Muscle layer of duodenum (tissue), 2 donors: ENCODE data around the gene GET3.
A peak's percentile ranks its signal among the peaks of the same experiment; 100 is the strongest.

Source experiments
- H3K27ac ChIP-seq: one replicate; pipeline ENCODE4 v1.7.0; 2013; ENCODE audit warnings: mild to moderate bottlenecking, low read length
- H3K27me3 ChIP-seq: one replicate; pipeline ENCODE4 v1.7.0; 2013; ENCODE audit warnings: low read depth, mild to moderate bottlenecking, control low read depth, low read length
- H3K36me3 ChIP-seq, 2 donors: one replicate each; pipeline ENCODE4 v1.7.0; 2013; ENCODE audit warnings: low read length in 2 of 2, control low read depth in 1 of 2, mild to moderate bottlenecking in 1 of 2; ENCODE audit not compliant: insufficient read depth in 2 of 2, control insufficient read depth in 1 of 2
- H3K4me1 ChIP-seq, 2 donors: one replicate each; pipeline ENCODE4 v1.7.0; 2013; ENCODE audit warnings: low read length in 2 of 2, mild to moderate bottlenecking in 2 of 2, control low read depth in 1 of 2, moderate library complexity in 1 of 2; ENCODE audit not compliant: insufficient read depth in 2 of 2, control insufficient read depth in 1 of 2
- H3K4me3 ChIP-seq, 2 donors: one replicate each; pipeline ENCODE4 v1.7.0; 2013; ENCODE audit warnings: low read length in 2 of 2, low read depth in 1 of 2, mild to moderate bottlenecking in 1 of 2
- H3K9me3 ChIP-seq, 2 donors: one replicate each; pipeline ENCODE4 v1.7.0; 2013; ENCODE audit warnings: low read length in 2 of 2, control low read depth in 1 of 2, mild to moderate bottlenecking in 1 of 2; ENCODE audit not compliant: control insufficient read depth in 1 of 2
- donor health status: healthy.

Gene GET3

DNA sequence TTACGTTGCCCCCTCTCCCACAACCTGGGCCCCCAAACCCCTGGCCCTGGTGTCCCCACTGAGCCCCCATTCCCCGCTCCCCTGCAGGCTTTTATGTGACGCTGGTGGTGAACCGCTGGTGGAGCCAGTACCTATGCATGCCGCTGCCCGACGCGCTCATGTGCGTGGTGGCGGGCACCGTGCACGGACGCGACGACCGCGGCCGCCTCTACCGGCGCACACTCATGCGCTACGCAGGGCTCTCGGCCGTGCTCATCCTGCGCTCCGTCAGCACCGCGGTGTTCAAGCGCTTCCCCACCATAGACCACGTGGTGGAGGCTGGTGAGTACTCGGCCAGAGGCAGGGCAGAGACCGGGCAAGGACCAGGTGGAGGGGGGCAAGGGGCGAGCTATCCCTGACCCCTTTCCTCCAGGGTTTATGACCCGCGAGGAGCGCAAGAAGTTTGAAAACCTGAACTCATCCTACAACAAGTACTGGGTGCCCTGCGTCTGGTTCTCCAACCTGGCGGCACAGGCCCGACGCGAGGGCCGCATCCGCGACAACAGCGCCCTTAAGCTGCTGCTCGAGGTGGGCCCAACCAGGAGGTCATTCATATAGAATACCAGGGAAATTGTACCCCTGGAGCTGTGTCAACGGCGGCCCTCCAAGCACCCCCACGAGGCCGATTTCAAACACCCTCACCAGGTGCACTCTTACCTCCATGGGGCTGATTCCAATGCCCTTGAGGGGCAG is 17.3 kb downstream of the GET3 start:
- peaks cover 0 to 4% of the 10 kb centered on the region in 2 donors for H3K4me1 ChIP-seq
- no peaks in the 10 kb centered on the region for H3K9me3 ChIP-seq
- H3K4me3 ChIP-seq = no peak overlapping the region
- peaks cover 6% of the 10 kb centered on the region for H3K27me3 ChIP-seq
- H3K36me3 ChIP-seq = no peaks in the 10 kb centered on the region
- no peak overlapping the region for H3K27ac ChIP-seq

DNA sequence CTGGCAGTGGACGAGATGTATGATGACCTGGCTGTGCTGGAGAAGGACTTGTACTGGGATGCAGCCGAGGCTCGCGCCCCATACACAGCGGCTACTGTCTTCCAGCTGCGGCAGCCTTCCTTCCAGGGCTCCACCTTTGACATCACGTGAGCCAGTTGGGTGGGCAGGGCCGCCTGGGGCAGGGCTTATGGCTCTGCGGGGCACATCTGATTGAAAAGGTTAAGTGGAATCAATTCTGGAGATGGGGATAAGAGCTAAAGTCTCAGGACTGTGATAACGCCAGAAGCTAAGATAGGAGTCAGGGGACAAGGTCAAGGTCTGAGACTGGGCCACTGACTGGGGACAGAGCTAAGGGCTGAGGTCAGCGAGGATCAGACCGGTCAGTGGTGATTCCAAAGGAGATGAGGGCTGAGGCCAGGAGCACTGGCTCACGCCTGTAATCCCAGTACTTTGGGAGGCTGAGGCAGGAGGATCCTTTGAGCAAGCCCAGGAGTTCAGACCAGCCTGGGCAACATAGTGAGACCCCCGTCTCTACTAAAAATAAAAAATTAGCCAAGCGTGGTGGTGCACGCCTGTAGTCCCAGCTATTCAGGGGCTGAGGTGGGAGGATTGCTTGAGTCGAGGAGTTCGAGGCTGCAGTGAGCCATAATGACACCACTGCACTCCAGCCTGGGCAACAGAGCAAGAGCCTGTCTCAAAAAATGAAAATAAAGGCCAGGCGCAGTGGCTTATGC is 19.0 kb downstream of the GET3 start:
- H3K36me3 ChIP-seq = no peaks in the 10 kb centered on the region
- H3K27ac ChIP-seq = no peak overlapping the region
- no peaks in the 10 kb centered on the region for H3K9me3 ChIP-seq
- H3K27me3 ChIP-seq = peaks cover 6% of the 10 kb centered on the region
- H3K4me3 ChIP-seq = no peak overlapping the region
- H3K4me1 ChIP-seq = peaks cover 0 to 4% of the 10 kb centered on the region in 2 donors

DNA sequence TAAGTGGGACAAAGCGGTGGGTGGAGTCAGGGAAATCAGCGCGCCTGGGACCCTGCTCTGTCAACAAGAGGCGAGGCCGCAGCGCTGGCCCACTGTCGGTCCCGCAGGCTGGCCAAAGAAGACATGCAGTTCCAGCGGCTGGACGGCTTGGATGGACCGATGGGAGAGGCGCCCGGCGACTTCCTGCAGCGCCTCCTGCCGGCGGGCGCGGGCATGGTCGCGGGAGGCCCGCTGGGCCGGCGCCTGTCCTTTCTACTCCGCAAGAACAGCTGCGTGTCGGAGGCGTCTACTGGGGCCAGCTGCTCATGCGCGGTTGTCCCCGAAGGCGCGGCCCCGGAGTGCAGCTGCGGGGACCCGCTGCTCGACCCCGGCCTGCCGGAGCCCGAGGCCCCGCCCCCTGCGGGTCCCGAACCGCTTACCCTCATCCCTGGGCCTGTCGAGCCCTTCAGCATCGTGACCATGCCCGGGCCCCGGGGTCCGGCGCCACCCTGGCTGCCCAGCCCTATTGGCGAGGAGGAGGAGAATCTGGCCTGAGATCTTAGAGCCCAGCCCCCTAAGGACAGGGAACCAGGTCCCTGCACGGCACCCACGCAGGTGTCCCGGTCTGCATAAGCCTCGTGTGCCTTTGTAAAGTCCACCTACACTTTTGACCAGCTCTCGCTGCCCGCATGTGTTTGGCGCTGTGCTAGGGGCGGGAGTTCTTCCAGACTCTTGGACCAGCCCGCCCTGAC is 20.4 kb downstream of the GET3 start:
- H3K27me3 ChIP-seq = peaks cover 6% of the 10 kb centered on the region
- peaks cover 0 to 4% of the 10 kb centered on the region in 2 donors for H3K4me1 ChIP-seq
- H3K27ac ChIP-seq = no peak overlapping the region
- peak overlapping the region in 1 of 2 donors; percentile 55 for H3K4me3 ChIP-seq
- H3K36me3 ChIP-seq = no peaks in the 10 kb centered on the region
- no peaks in the 10 kb centered on the region for H3K9me3 ChIP-seq

DNA sequence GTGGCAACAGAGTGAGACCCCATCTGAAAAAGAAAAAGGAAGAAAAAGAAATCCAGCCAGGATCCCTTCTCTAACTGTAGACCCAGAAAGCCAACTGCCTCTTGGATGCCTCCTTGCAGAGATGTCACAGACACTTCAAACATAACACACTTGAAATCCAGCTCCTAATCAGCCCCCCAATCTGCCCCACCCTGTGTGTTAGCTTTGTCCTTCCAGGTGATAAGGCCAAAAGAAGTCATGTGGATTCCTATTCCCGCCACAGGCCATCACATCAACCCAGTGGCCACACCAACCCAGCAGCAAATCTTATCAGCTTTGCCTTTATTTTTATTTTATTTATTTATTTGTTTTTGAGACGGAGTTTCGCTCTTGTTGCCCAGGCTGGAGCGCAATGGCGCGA is 22.4 kb downstream of the GET3 start:
- Histone ChIP-seq H3K4me3 (no peak overlapping the region), H3K27me3 (no peaks in the 10 kb centered on the region), H3K9me3 (no peaks in the 10 kb centered on the region), H3K4me1 (peaks cover 0 to 4% of the 10 kb centered on the region in 2 donors), H3K36me3 (peaks cover 0 to 13% of the 10 kb centered on the region in 2 donors), H3K27ac (no peak overlapping the region)

DNA sequence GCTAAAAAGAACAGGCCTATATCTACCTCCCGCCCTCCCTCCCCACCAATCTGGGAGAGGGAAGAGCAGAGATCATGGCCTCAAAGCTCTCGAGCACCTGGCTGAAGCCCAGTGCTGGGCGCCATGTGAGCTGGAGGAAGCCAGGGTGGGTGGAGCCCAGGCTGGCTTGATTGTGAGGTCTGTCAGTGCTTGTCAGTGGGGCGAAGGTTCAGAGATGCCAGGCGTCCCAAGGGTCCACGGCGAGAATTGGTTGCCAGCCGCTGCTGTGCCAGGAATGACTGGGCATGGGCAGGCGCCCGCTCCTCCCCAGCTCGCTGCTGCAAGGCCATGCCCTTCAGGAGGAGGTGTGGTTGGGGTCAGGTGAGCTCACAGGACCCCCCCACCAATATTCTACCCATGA is 25.8 kb downstream of the GET3 start:
- Histone ChIP-seq H3K27me3 (no peaks in the 10 kb centered on the region), H3K4me3 (no peak overlapping the region), H3K9me3 (no peaks in the 10 kb centered on the region), H3K27ac (no peak overlapping the region), H3K36me3 (peaks cover 0 to 29% of the 10 kb centered on the region in 2 donors), H3K4me1 (no peaks in the 10 kb centered on the region)

DNA sequence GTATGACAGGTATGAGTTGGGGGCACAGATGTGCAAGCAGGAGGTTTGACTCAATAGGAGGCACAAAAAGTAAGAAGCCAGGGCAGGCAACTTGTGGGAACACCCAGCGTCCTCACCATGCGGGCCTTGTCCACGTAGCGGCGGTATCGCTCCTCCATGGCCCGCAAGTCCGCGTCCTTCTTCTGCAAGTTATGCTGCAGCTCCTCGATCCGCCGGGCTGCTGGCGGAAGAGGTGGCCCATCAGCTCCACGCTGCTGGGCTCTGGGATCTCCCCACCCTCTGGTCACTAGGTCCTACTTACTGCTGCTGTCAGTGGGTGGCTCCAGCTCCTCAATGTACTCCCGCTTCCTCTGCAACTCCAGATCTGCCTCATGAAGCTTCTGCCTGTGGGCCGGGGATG is 27.4 kb downstream of the GET3 start:
- Histone ChIP-seq H3K9me3 (no peaks in the 10 kb centered on the region), H3K36me3 (peaks cover 0 to 34% of the 10 kb centered on the region in 2 donors), H3K27me3 (no peaks in the 10 kb centered on the region)

DNA sequence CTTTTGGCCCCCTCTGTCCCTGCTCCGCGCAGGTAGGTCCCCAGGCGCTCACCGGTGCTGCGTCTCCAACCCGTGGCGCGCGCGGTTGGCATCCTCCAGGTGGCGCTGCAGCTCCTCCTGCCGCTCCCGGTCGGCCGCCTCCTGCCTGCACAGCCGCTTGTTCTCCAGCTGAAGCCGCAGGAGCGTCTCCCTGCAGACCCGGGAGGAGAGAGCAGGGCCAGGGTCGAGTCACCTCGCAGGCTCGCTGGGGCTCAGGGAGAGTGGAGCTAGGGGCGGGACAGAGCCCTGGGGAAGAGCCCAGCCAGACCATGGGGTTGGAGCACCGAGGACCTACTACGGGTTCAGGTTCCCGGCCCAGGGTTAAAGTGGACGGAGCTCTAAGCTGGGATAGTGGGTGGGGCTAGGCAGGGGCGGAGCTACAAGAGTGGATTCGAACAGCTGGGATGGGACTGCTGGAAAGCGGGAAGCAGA is 28.8 kb downstream of the GET3 start:
- H3K4me3 ChIP-seq = peak overlapping the region in 1 of 2 donors; percentile 61
- no peak overlapping the region for H3K27ac ChIP-seq
- H3K36me3 ChIP-seq = peaks cover 0 to 38% of the 10 kb centered on the region in 2 donors
- H3K4me1 ChIP-seq = no peaks in the 10 kb centered on the region
- H3K27me3 ChIP-seq = no peaks in the 10 kb centered on the region
- no peaks in the 10 kb centered on the region for H3K9me3 ChIP-seq

More for the DNA sequence above, 27.4 kb downstream of the GET3 start:
- H3K4me1 ChIP-seq = no peaks in the 10 kb centered on the region
- no peak overlapping the region for H3K27ac ChIP-seq
- no peak overlapping the region for H3K4me3 ChIP-seq

DNA sequence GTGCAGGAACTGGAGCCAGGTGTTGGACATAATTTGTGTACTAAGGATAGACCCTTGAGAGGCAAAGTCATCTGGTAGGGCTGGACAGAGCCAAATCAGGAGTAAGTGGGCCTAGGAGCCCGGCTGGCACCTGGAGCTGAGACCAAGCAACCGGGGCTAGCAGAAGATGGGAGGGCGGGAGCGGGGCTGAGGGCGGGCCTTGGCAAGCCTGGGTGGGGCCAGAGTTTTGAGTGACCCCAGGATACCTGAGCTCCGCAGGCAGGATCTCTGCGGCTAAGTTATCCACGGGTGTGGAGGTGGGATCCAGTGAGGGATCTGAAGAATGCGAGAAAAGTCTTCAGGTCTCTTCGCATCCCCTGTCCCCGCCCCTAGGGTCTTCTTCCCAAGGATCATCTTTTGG is 29.9 kb downstream of the GET3 start:
- Histone ChIP-seq H3K4me3 (no peak overlapping the region), H3K4me1 (no peaks in the 10 kb centered on the region), H3K36me3 (peaks cover 0 to 38% of the 10 kb centered on the region in 2 donors), H3K9me3 (no peaks in the 10 kb centered on the region), H3K27me3 (no peaks in the 10 kb centered on the region), H3K27ac (no peak overlapping the region)

DNA sequence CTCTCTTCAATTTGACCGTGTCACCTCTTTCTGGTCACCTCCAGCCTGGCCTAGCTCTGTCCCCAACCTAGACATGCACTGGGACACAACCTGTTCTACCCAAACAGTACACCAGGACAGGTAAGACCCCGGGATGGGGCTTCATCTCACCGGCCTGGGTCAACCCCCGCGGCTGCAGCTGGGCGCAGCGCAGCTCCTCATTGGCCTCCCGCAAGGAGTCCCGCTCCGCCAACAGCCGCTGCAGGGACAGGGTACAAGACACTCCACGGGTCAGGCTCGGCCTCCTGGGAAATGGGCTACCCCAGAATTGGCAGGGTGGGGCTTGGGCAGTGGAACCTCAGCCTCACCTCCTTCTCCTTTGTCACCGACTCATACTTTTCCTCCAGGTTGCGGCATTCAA is 30.4 kb downstream of the GET3 start:
- Histone ChIP-seq H3K4me1 (no peaks in the 10 kb centered on the region), H3K36me3 (peaks cover 0 to 38% of the 10 kb centered on the region in 2 donors), H3K4me3 (no peak overlapping the region), H3K27ac (no peak overlapping the region), H3K27me3 (no peaks in the 10 kb centered on the region), H3K9me3 (no peaks in the 10 kb centered on the region)

DNA sequence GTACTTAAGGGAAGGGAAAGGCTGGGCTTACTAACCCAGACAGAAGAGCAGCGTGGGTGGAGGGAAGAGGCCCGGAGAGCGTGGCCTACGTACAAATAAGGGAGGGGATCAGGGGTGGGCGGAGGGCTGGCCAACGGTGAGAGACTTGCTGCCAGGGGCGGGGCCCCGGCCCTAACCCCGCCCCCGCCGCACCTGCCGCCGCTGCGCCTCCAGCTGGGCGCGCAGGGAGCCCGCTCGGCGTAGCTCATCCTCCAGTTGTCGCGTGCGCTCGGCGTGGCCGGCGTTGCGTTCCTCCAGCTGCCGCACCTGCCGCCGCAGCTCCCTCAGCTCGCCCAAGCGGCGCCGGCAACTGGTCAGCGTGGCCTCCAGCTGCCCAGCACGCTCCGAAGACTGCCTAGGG is 32.4 kb downstream of the GET3 start:
- Histone ChIP-seq H3K36me3 (peaks cover 0 to 25% of the 10 kb centered on the region in 2 donors), H3K27me3 (no peaks in the 10 kb centered on the region), H3K9me3 (no peaks in the 10 kb centered on the region), H3K4me1 (no peaks in the 10 kb centered on the region), H3K4me3 (no peak overlapping the region), H3K27ac (no peak overlapping the region)

DNA sequence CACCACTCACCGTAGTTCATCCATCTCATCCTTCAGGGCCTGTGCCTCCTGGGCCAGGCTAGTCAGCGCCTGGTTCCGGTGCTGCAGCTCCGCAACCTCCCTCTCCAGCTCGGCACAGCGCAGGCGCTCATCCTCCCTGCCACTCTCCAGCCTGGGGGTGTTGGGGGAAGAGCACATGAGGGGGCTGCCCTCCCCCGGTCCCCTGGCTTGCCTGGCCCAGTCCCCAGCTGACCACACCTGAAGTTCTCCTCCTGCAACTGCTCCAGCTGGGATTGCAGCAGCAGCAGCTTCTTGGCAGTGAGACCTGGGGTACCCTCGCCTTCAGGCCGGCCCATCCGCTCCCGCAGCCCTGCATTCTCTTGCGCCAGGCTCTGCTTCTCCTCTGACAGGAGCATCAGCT is 33.6 kb downstream of the GET3 start:
- Histone ChIP-seq H3K9me3 (no peaks in the 10 kb centered on the region), H3K4me3 (no peak overlapping the region), H3K4me1 (peaks cover 0 to 5% of the 10 kb centered on the region in 2 donors), H3K27me3 (no peaks in the 10 kb centered on the region), H3K27ac (no peak overlapping the region), H3K36me3 (peaks cover 0 to 20% of the 10 kb centered on the region in 2 donors)
